Activated naive CD4-positive, alpha-beta T cell treated with anti-CD3 and anti-CD28 coated beads for 36 hours (primary cell): ENCODE measurements around the gene PSORS1C2. TPM values are rescaled to one million over a fixed set of nuclear protein-coding genes. Genes with fewer than 3 reads are reported as not detected.

ENCODE experiments used
- CTCF ChIA-PET: fragments of 350-600 bp; sonication (Branson Sonifier 250); formaldehyde crosslinking; loops from one replicate; lab custom pipeline; 2021; ENCODE audit warnings: antibody characterized with exemption; lab: Charles Lee
- DNase-seq: peaks from one replicate; pipeline ENCODE4 v3.0.0-alpha.2; 2020
- H3K27ac Mint-ChIP-seq: one replicate; pipeline ENCODE4 v1.8.0; 2021; ENCODE audit warnings: mild to moderate bottlenecking, mixed read lengths
- H3K27me3 Mint-ChIP-seq: one replicate; pipeline ENCODE4 v1.8.0; 2021; ENCODE audit warnings: low read depth, mixed read lengths
- H3K36me3 Mint-ChIP-seq: one replicate; pipeline ENCODE4 v1.8.0; 2021; ENCODE audit warnings: low read depth, mixed read lengths
- H3K4me1 Mint-ChIP-seq: one replicate; pipeline ENCODE4 v1.8.0; 2021; ENCODE audit warnings: low read depth, mixed read lengths
- H3K4me3 Mint-ChIP-seq: one replicate; pipeline ENCODE4 v1.8.0; 2021; ENCODE audit warnings: mild to moderate bottlenecking, moderate library complexity, mixed read lengths
- H3K9me3 Mint-ChIP-seq: one replicate; pipeline ENCODE4 v1.8.0; 2021; ENCODE audit warnings: mixed read lengths
- intact Hi-C: fragments of 100-400 bp; cut with micrococcal nuclease; formaldehyde crosslinking; loops from one replicate; pipeline ENCODE4 v1.15.1; 2023
- total RNA-seq, 2 experiments: library from RNA; stranded (reverse); gene quantifications; one replicate each; pipeline ENCODE4 v1.2.3, GENCODE V29; 2021

PSORS1C2 gene
- total RNA-seq, 2 experiments from 2014 or later = not detected

GRCh38 chr6:31096215-31096614 is 42.7 kb downstream of the PSORS1C2 start:
- no peaks in the 10 kb centered on the region for H3K9me3 Mint-ChIP-seq
- H3K4me1 Mint-ChIP-seq = peaks cover 36% of the 10 kb centered on the region
- intact Hi-C loops = no loop called here
- DNase-seq = no peak
- H3K36me3 Mint-ChIP-seq = no peaks in the 10 kb centered on the region
- no peaks in the 10 kb centered on the region for H3K27me3 Mint-ChIP-seq
- H3K27ac Mint-ChIP-seq = no peak overlapping the region
- CTCF ChIA-PET = no interaction called here
- H3K4me3 Mint-ChIP-seq = no peak overlapping the region

- Mint-ChIP-seq H3K36me3 (no peaks in the 10 kb centered on the region), H3K27me3 (no peaks in the 10 kb centered on the region), H3K27ac (peak overlapping the region; percentile 81), H3K4me1 (peaks cover 36% of the 10 kb centered on the region), H3K4me3 (no peak overlapping the region), H3K9me3 (no peaks in the 10 kb centered on the region)
- CTCF ChIA-PET = interaction anchor here (0.8 to 5.7 kb wide), 5 partner anchors 9 to 133 kb away, joined by 3 to 31 read pairs (median 3); no protein-coding TSS in a partner anchor
- DNase-seq = peak; percentile 75
- intact Hi-C loops = no loop called here
These were observed 44.4 kb downstream of the PSORS1C2 start for GRCh38 chr6:31094389-31094881.

- Mint-ChIP-seq H3K9me3 (no peaks in the 10 kb centered on the region), H3K27ac (no peak overlapping the region), H3K27me3 (no peaks in the 10 kb centered on the region), H3K4me3 (no peak overlapping the region), H3K36me3 (no peaks in the 10 kb centered on the region), H3K4me1 (peaks cover 35% of the 10 kb centered on the region)
- intact Hi-C loops = no loop called here
- CTCF ChIA-PET = interaction anchor here (0.7 to 5.7 kb wide), 3 partner anchors 13 to 52 kb away, joined by 3 to 31 read pairs (median 4); no protein-coding TSS in a partner anchor
- DNase-seq = no peak
These were observed 45.9 kb downstream of the PSORS1C2 start for GRCh38 chr6:31092769-31093505.

GRCh38 chr6:31092238-31092637 is 46.6 kb downstream of the PSORS1C2 start:
- Mint-ChIP-seq H3K27ac (no peak overlapping the region), H3K36me3 (no peaks in the 10 kb centered on the region), H3K4me3 (no peak overlapping the region), H3K4me1 (peaks cover 34% of the 10 kb centered on the region), H3K9me3 (no peaks in the 10 kb centered on the region), H3K27me3 (no peaks in the 10 kb centered on the region)
- CTCF ChIA-PET = interaction anchor here (0.5 to 5.7 kb wide), 2 partner anchors 12 to 365 kb away, joined by 4 to 31 read pairs; no protein-coding TSS in a partner anchor
- no peak for DNase-seq
- intact Hi-C loops = no loop called here

- Mint-ChIP-seq H3K4me1 (peaks cover 34% of the 10 kb centered on the region), H3K27me3 (no peaks in the 10 kb centered on the region), H3K9me3 (no peaks in the 10 kb centered on the region), H3K4me3 (no peak overlapping the region), H3K36me3 (no peaks in the 10 kb centered on the region), H3K27ac (no peak overlapping the region)
- intact Hi-C loops = no loop called here
- CTCF ChIA-PET = interaction anchor here (0.5 to 5.7 kb wide), 2 partner anchors 12 to 365 kb away, joined by 4 to 31 read pairs; no protein-coding TSS in a partner anchor
- no peak for DNase-seq
These were observed 47.2 kb downstream of the PSORS1C2 start for GRCh38 chr6:31091680-31092079.

GRCh38 chr6:31090973-31091364 is 47.9 kb downstream of the PSORS1C2 start:
- Mint-ChIP-seq H3K36me3 (no peaks in the 10 kb centered on the region), H3K27ac (no peak overlapping the region), H3K9me3 (no peaks in the 10 kb centered on the region), H3K4me3 (no peak overlapping the region), H3K4me1 (peaks cover 28% of the 10 kb centered on the region), H3K27me3 (no peaks in the 10 kb centered on the region)
- no peak for DNase-seq
- intact Hi-C loops = no loop called here
- CTCF ChIA-PET = interaction anchor here (0.5 to 5.7 kb wide), 4 partner anchors 11 to 412 kb away, joined by 3 to 31 read pairs (median 4); no protein-coding TSS in a partner anchor

- H3K36me3 Mint-ChIP-seq = no peaks in the 10 kb centered on the region
- peaks cover 26% of the 10 kb centered on the region for H3K4me1 Mint-ChIP-seq
- intact Hi-C loops = no loop called here
- no peaks in the 10 kb centered on the region for H3K27me3 Mint-ChIP-seq
- H3K4me3 Mint-ChIP-seq = no peak overlapping the region
- CTCF ChIA-PET = interaction anchor here (0.6 to 5.7 kb wide), 3 partner anchors 10 to 411 kb away, joined by 3 to 31 read pairs (median 4); no protein-coding TSS in a partner anchor
- DNase-seq = no peak
- no peak overlapping the region for H3K27ac Mint-ChIP-seq
- no peaks in the 10 kb centered on the region for H3K9me3 Mint-ChIP-seq
These were observed 48.4 kb downstream of the PSORS1C2 start for GRCh38 chr6:31090275-31090972.

Other genes with a start within 250 kb of the PSORS1C2 start
- 10 to 100 TPM; 33.3 to 42.4 TPM for gene GTF2H4, start 230.9 kb downstream of the PSORS1C2 start, total RNA-seq
- gene VARS2, start 224.8 kb downstream of the PSORS1C2 start, total RNA-seq = 10 to 100 TPM; 78.1 to 82.8 TPM
- gene SFTA2, start 206.9 kb downstream of the PSORS1C2 start, total RNA-seq = not detected
- gene MUCL3, start 198.1 kb downstream of the PSORS1C2 start, total RNA-seq = not detected
- not detected for gene MUC21, start 155.3 kb downstream of the PSORS1C2 start, total RNA-seq
- not detected for gene MUC22, start 128.6 kb downstream of the PSORS1C2 start, total RNA-seq
- gene C6orf15, start 26.5 kb downstream of the PSORS1C2 start, total RNA-seq = not detected
- under 1 TPM; 0.29 to 0.40 TPM for gene PSORS1C1, start 24.3 kb downstream of the PSORS1C2 start, total RNA-seq
- not detected for gene CDSN, start 18.6 kb downstream of the PSORS1C2 start, total RNA-seq
- gene CCHCR1, start 18.7 kb upstream of the PSORS1C2 start, total RNA-seq = 10 to 100 TPM; 40.0 to 44.5 TPM
- 10 to 100 TPM; 72.0 to 73.3 TPM for gene TCF19, start 19.5 kb upstream of the PSORS1C2 start, total RNA-seq
- gene POU5F1, start 31.6 kb upstream of the PSORS1C2 start, total RNA-seq = under 1 TPM in 1 of 2 experiments, not detected in 1; 0.48 TPM
- gene HLA-C, start 133.0 kb upstream of the PSORS1C2 start, total RNA-seq = 1,000 to 10,000 TPM; 1,018 to 1,049 TPM
- 1,000 to 10,000 TPM; 3,225 to 3,295 TPM for gene HLA-B, start 218.1 kb upstream of the PSORS1C2 start, total RNA-seq